ENCODE measurements around the gene EFNA2.
A peak's percentile ranks its signal among the peaks of the same experiment; 100 is the strongest.
"Not testable (repeated sequence)": the region's sequence is repeated elsewhere in the genome, so short reads cannot be mapped to it uniquely, and the experiment has no call there.

EFNA2 gene

DNA sequence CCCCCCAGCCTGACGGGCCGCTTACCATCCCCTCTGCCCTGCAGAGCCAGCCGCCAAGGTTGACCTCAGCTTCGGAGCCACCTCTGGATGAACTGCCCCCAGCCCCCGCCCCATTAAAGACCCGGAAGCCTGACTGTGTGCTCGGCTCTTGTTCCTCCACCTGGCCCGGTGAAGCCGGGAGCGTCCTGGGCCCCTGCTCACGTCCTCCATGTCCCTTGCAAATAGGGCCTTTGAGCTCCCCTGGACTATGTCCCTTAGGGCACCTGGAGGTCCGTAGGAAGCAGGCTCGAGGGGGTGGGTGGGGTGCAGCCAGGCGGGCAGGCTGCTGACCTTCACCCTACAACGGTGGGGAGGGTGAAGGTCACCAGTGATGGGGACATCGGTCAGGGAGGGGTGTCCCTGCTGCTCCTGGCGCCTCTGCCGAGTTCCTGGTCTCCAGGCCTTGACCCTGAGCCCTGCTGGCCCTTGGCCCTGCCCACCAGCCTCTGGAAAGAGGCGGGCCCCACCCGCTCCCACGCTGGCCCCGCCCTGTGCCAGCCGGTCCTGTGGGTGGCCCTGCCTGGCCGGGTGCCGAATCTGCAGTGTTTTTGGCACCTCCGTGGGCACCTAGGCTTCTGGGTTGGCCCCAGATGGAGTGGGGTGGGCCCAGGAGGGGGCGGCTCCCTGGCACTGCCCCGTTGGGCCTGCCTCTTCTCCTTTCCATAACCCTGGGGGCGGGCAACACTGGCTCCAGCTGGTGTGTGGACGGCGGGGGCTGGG, 40.8 kb upstream of the EFNA2 start:
- no peak overlapping the region for H3K4me3 ChIP-seq (ENCODE audit: low read depth, low read length)
- in situ Hi-C loops (cut with HindIII; ENCODE audit: low sequenced_read_pairs): no loop called here

DNA sequence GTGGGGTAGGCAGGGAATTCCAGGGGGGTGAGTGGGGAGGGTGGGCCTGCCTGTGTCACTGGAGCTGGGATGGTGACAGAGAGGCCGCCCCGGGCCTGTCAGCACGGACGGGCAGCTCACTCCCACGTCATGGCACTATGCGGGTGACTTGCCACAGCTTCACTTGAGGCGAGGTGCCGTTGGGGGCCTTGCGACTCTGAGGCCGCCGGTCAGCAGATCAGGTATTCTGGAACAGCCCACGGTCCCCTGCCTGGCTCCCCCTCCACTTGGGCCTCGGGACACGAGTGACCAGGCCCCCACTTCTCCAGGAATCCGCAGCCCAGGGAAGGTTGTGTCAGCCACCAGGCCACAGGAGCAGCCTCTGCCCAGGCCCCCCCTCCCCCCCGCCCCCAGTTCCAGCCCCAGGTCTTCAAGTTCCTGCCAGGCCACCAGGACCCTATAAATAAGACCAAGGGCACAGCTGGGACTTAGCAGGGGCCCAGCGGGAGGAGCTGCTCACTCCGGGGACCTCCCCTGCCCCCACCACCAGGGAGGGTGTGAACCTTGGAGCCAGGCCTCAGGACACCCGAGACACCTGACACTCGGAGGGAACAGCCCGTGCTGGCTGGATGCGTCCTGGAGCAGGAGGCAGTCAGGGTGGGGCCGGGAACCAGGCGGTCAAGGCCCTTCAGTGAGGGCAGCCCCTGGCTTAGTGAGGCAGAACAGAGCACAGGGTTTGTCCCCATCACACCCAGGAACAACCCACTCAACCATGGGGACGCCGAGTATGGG, 40.0 kb upstream of the EFNA2 start:
- TF ChIP-seq, protein P1, sequence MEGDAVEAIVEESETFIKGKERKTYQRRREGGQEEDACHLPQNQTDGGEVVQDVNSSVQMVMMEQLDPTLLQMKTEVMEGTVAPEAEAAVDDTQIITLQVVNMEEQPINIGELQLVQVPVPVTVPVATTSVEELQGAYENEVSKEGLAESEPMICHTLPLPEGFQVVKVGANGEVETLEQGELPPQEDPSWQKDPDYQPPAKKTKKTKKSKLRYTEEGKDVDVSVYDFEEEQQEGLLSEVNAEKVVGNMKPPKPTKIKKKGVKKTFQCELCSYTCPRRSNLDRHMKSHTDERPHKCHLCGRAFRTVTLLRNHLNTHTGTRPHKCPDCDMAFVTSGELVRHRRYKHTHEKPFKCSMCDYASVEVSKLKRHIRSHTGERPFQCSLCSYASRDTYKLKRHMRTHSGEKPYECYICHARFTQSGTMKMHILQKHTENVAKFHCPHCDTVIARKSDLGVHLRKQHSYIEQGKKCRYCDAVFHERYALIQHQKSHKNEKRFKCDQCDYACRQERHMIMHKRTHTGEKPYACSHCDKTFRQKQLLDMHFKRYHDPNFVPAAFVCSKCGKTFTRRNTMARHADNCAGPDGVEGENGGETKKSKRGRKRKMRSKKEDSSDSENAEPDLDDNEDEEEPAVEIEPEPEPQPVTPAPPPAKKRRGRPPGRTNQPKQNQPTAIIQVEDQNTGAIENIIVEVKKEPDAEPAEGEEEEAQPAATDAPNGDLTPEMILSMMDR (IDR thresholded peaks at IDR 0.05; ENCODE audit: low read depth, low read length): no peak
- H3K4me3 ChIP-seq (ENCODE audit: low read depth, low read length): no peak overlapping the region
- DNase-seq (ENCODE audit: low read depth, low spot score): no peak
- in situ Hi-C loops (cut with HindIII; ENCODE audit: low sequenced_read_pairs): no loop called here

More for the DNA sequence above, 40.8 kb upstream of the EFNA2 start:
- DNase-seq (ENCODE audit: low read depth, low spot score): no peak
- TF ChIP-seq, protein P1 (IDR thresholded peaks at IDR 0.05; ENCODE audit: low read depth, low read length): no peak

DNA sequence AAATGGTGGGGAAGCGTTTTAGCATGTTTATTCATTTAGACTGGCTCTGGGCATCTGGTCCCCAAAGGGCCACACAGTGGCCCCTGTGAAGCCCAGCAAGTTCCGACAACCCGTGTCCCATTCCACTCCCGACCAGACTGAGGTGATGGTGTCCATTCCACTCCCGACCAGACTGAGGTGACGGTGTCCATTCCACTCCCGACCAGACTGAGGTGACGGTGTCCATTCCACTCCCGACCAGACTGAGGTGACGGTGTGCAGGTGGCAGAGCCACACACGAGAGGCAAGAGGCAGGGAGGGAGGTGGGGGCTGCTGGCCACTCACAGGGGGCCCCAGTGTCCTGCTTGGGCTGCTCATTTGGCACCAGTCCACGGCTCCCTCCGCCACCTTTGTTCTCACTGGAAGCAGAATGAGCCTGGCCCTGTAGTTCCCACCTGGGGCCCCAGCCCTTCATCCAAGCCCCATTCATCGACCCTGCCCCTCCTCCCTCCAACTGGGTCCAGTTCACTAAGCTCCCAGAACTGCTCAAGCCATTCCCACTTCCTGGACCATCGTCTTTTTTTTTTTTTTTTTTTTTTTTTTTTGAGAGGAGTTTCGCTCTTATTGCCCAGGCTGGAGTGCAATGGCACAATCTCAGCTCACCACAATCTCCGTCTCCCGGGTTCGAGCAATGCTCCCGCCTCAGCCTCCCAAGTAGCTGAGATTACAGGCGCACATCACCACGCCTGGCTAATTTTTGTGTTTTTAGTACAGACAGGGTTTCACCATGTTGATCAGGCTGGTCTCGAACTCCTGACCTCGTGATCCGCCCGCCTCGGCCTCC, 39.2 kb upstream of the EFNA2 start:
- DNase-seq (ENCODE audit: low read depth, low spot score); H3K4me3 ChIP-seq (ENCODE audit: low read depth, low read length); in situ Hi-C loops (cut with HindIII; ENCODE audit: low sequenced_read_pairs): not testable (repeated sequence)

DNA sequence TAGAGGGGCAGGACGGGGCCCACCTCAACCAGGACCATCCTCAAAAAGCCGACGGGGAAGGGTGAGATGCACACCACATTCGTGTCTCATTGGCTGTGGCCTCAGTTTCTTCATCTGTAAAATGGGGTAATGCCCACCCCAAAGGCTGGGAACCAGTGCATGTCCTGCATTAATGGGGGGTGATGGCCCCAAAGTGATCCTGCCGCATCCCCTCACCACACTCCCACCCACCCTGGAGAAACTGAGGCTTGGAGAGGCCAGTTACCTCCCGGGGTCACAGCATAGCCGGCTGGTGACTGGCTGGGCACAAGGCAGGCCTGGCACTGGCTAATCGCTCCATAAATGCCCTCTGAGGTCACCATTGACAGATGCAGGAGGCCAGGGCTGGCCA, 37.9 kb upstream of the EFNA2 start:
- TF ChIP-seq, protein P1 (IDR thresholded peaks at IDR 0.05; ENCODE audit: low read depth, low read length): no peak
- in situ Hi-C loops (cut with HindIII; ENCODE audit: low sequenced_read_pairs): no loop called here
- peak overlapping the region; percentile 67 for H3K4me3 ChIP-seq (ENCODE audit: low read depth, low read length)

DNA sequence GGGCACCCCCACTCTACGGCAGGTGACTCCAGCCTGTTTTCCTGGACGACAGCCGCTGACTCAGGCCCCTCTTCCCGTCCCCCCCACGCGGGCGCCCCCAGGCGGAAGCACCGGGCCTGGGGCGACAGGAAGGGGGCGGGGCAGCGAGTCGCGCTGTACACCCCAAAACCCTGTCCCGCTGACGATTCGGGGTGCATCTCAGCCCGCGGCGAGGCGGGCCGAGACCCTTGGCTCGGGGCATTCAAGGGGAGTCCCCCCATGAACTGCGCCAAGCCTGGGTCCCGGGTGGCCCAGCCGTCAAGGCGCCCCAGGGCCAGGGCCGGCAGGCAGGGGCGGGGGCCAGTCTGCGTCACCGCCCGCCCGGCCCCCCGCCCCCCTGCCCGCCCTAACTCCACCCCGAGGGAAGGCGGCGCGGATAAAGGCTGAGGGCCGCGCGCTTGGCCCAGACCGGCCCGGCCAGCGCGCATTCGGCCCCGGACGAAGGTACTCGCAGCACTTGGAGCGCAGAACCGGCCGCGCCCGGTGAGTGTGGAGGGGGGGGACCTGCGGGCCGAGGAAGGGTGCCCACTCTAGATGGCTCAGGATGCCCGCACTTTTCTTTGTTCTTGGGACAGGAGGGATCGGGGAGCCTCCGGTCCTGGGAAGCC, 37.4 kb upstream of the EFNA2 start, which contains the start of gene MIDN:
Gene MIDN (plus strand): TSS at position 445 of the 647 bp plus-strand sequence. CDS start 1,714 bp downstream, outside the sequence.
- peak within 1 kb of the TSS; percentile 67 for H3K4me3 ChIP-seq (ENCODE audit: low read depth, low read length)
- in situ Hi-C loops (cut with HindIII; ENCODE audit: low sequenced_read_pairs): no loop called here
- peak; percentile 92 for DNase-seq (ENCODE audit: low read depth, low spot score)
- TF ChIP-seq, protein P1 (IDR thresholded peaks at IDR 0.05; ENCODE audit: low read depth, low read length): peak; percentile 42

More for the DNA sequence above, 37.9 kb upstream of the EFNA2 start:
- no peak for DNase-seq (ENCODE audit: low read depth, low spot score)

DNA sequence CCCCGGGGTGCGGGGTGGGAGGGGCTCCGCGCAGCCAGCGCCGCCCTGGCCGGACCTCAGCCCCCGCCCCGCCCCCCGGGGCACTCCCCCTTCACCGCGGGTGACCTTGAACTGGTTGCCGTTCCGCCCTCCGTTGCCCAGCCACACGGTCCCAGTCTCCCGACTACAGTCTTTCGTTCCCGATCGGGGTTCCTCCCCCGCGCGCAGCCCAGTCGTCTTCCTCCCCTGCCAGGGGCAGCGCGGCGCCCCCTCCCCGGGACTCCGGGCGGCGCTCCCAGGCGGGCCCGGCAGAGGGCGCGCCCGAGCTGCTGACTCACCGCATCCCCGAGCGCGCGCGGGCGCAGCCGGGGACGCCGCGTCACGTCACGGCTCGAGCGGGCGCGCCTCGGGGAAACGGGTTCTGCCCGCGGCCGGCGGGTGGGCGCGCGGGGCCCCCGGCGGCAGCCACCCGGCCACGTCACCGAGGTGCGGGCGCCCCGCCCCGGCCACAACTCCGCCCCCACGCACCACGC, 36.8 kb upstream of the EFNA2 start:
- TF ChIP-seq, protein P1 (IDR thresholded peaks at IDR 0.05; ENCODE audit: low read depth, low read length): peak; percentile 59
- in situ Hi-C loops (cut with HindIII; ENCODE audit: low sequenced_read_pairs): no loop called here
- no peak for DNase-seq (ENCODE audit: low read depth, low spot score)
- peak overlapping the region; percentile 67 for H3K4me3 ChIP-seq (ENCODE audit: low read depth, low read length)
